ENCODE measurements around the gene PRKCZ. TPM values are rescaled to one million over a fixed set of nuclear protein-coding genes. Genes with fewer than 3 reads are reported as not detected.

Gene PRKCZ
- total RNA-seq, 1 donor from 2014 or later, result 4.2 TPM

- no peak overlapping the region for H3K9ac ChIP-seq (ENCODE audit: low read depth in 1 of 3, low read length in 3 of 3)
- peaks cover 10 to 46% (median 24%) of the 10 kb centered on the region in 3 donors for H3K27me3 ChIP-seq (ENCODE audit: control insufficient read depth in 3 of 3, insufficient read depth in 3 of 3, low read length in 3 of 3)
- H3K4me1 ChIP-seq (ENCODE audit: control insufficient read depth in 3 of 3, insufficient read depth in 3 of 3, low read length in 3 of 3), result peaks cover 7 to 8% (median 8%) of the 10 kb centered on the region in 3 donors
- no peaks in the 10 kb centered on the region for H3K9me3 ChIP-seq (ENCODE audit: control insufficient read depth in 3 of 3, low read length in 3 of 3)
- H3K27ac ChIP-seq (ENCODE audit: low read depth, low read length), result no peak overlapping the region
- H3K36me3 ChIP-seq (ENCODE audit: control insufficient read depth in 3 of 3, insufficient read depth in 3 of 3, low read length in 3 of 3), result no peaks in the 10 kb centered on the region
- no peak overlapping the region for H3K4me3 ChIP-seq (ENCODE audit: low read length in 3 of 3)
Measured at GRCh38 chr1:2172012-2172411, 121.8 kb downstream of the PRKCZ start.

- Histone ChIP-seq H3K4me3 (ENCODE audit: low read length in 3 of 3) (no peak overlapping the region), H3K27me3 (ENCODE audit: control insufficient read depth in 3 of 3, insufficient read depth in 3 of 3, low read length in 3 of 3) (peaks cover 10 to 46% (median 25%) of the 10 kb centered on the region in 3 donors), H3K27ac (ENCODE audit: low read depth, low read length) (no peak overlapping the region), H3K9me3 (ENCODE audit: control insufficient read depth in 3 of 3, low read length in 3 of 3) (no peaks in the 10 kb centered on the region), H3K9ac (ENCODE audit: low read depth in 1 of 3, low read length in 3 of 3) (no peak overlapping the region), H3K36me3 (ENCODE audit: control insufficient read depth in 3 of 3, insufficient read depth in 3 of 3, low read length in 3 of 3) (no peaks in the 10 kb centered on the region), H3K4me1 (ENCODE audit: control insufficient read depth in 3 of 3, insufficient read depth in 3 of 3, low read length in 3 of 3) (peaks cover 7 to 8% (median 8%) of the 10 kb centered on the region in 3 donors)
Measured at GRCh38 chr1:2172551-2173146, 122.4 kb downstream of the PRKCZ start.

DNA sequence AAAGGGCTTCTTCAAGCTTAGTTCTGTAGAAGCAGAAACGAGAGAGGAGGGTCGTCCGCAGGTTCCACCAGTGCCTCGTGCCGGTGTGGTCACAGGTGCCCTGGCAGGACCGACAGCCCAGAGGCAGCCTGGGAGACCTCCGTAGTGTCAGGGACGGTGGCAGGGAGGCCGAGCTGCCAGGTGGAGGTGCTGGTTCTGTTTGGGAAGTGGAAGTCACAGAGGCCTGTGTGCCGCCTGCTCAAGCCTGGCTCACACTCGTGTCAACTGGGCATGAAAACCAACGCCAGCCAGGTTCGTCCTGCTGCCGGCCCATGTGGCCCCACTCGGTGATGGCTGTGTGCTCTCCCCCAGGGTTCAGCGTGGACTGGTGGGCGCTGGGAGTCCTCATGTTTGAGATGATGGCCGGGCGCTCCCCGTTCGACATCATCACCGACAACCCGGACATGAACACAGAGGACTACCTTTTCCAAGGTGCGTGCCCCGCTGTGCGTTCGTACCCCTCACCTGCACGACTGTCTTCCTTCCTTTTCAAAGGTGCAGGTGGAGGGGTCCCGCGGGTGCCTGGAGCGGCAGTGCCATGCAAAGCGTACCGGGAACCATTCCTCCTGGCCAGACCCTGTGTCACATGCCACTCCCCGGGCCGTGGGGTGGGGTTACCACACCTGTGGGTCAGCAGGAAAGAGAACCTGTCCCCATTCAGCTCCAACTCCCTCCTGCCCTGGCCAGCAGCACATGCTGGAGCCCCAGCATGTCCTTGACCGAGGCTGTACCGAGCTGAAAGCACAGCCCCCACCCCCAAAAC, 123.5 kb downstream of the PRKCZ start:
- H3K9ac ChIP-seq (ENCODE audit: low read depth in 1 of 3, low read length in 3 of 3), result peak overlapping the region in 1 of 3 donors; percentile 73
- peaks cover 7 to 8% (median 8%) of the 10 kb centered on the region in 3 donors for H3K4me1 ChIP-seq (ENCODE audit: control insufficient read depth in 3 of 3, insufficient read depth in 3 of 3, low read length in 3 of 3)
- no peaks in the 10 kb centered on the region for H3K36me3 ChIP-seq (ENCODE audit: control insufficient read depth in 3 of 3, insufficient read depth in 3 of 3, low read length in 3 of 3)
- H3K27ac ChIP-seq (ENCODE audit: low read depth, low read length), result no peak overlapping the region
- H3K9me3 ChIP-seq (ENCODE audit: control insufficient read depth in 3 of 3, low read length in 3 of 3), result no peaks in the 10 kb centered on the region
- H3K27me3 ChIP-seq (ENCODE audit: control insufficient read depth in 3 of 3, insufficient read depth in 3 of 3, low read length in 3 of 3), result peaks cover 16 to 51% (median 28%) of the 10 kb centered on the region in 3 donors
- no peak overlapping the region for H3K4me3 ChIP-seq (ENCODE audit: low read length in 3 of 3)

GRCh38 chr1:2174348-2175054, 124.3 kb downstream of the PRKCZ start:
- Histone ChIP-seq H3K9ac (ENCODE audit: low read depth in 1 of 3, low read length in 3 of 3) (peak overlapping the region; percentile 51 to 78 (median 73)), H3K27ac (ENCODE audit: low read depth, low read length) (no peak overlapping the region), H3K27me3 (ENCODE audit: control insufficient read depth in 3 of 3, insufficient read depth in 3 of 3, low read length in 3 of 3) (peaks cover 16 to 57% (median 28%) of the 10 kb centered on the region in 3 donors), H3K9me3 (ENCODE audit: control insufficient read depth in 3 of 3, low read length in 3 of 3) (no peaks in the 10 kb centered on the region), H3K4me3 (ENCODE audit: low read length in 3 of 3) (peak overlapping the region; percentile 60 to 74 (median 67)), H3K36me3 (ENCODE audit: control insufficient read depth in 3 of 3, insufficient read depth in 3 of 3, low read length in 3 of 3) (no peaks in the 10 kb centered on the region), H3K4me1 (ENCODE audit: control insufficient read depth in 3 of 3, insufficient read depth in 3 of 3, low read length in 3 of 3) (peaks cover 7 to 8% (median 8%) of the 10 kb centered on the region in 3 donors)

- Histone ChIP-seq H3K27ac (ENCODE audit: low read depth, low read length) (no peak overlapping the region), H3K9ac (ENCODE audit: low read depth in 1 of 3, low read length in 3 of 3) (peak overlapping the region; percentile 51 to 78 (median 73)), H3K36me3 (ENCODE audit: control insufficient read depth in 3 of 3, insufficient read depth in 3 of 3, low read length in 3 of 3) (no peaks in the 10 kb centered on the region), H3K27me3 (ENCODE audit: control insufficient read depth in 3 of 3, insufficient read depth in 3 of 3, low read length in 3 of 3) (peaks cover 15 to 59% (median 27%) of the 10 kb centered on the region in 3 donors), H3K4me3 (ENCODE audit: low read length in 3 of 3) (peak overlapping the region in 2 of 3 donors; percentile 60 to 67), H3K4me1 (ENCODE audit: control insufficient read depth in 3 of 3, insufficient read depth in 3 of 3, low read length in 3 of 3) (peaks cover 7 to 8% (median 8%) of the 10 kb centered on the region in 3 donors), H3K9me3 (ENCODE audit: control insufficient read depth in 3 of 3, low read length in 3 of 3) (no peaks in the 10 kb centered on the region)
Measured at GRCh38 chr1:2175055-2175414, 124.8 kb downstream of the PRKCZ start.

DNA sequence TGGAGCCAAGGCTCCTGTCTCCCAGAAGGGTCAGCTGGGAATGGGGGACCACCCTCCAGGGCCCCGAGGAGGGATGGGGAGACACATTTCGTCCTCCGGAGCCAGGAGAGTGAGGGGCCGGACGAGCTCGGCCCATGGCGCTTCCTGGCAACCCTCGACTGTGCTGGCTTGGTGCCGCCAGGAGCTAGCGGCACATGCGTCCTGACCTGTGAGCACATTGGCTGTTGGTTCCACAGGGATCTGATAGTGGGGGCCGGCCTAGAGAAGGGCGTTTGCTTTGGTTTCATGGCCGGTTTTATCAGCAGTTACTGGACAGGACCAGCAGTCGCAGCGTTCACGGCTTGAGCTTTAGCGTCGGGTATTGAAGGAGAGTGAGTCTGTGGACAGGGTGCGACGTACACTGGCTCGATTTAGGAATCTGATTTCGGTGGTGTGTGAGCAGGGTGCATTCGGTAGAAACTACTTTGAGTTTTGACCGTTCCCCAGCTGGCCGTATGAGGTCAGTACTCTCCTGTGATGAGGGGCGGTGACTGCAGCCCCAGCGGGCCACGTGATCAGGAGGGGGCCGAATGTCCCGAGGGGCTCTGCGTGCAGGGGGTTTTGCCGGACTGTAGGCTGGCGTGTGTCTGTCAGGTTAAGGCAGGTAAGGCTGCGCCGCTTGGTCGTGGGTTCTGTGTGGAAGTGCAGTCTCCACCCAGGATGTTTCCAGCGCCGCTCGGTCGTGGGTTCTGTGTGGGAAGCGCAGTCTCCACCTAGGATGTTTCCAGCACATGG, 125.7 kb downstream of the PRKCZ start:
- Histone ChIP-seq H3K27me3 (ENCODE audit: control insufficient read depth in 3 of 3, insufficient read depth in 3 of 3, low read length in 3 of 3) (peaks cover 15 to 60% (median 29%) of the 10 kb centered on the region in 3 donors), H3K27ac (ENCODE audit: low read depth, low read length) (no peak overlapping the region), H3K4me3 (ENCODE audit: low read length in 3 of 3) (no peak overlapping the region)

DNA sequence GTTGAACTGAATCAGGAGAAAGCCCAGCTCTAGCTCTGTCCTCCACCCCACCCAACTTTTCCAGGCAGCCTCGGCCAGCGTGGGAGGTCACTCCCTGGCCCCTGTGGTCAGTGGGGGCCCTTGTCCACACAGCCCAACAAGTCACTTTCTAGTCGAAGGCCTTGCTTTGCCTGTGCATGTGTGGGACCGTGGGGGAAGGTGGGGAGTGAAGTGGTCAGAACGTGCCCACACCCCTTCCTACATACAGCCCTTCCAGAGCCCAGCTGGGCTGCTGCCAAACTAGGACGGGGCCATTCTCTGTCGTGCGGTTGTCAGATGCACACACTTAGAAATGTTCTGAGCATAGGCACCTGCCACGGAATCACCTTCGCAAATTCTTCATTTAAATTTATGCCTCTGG, 126.4 kb downstream of the PRKCZ start:
- no peak overlapping the region for H3K4me3 ChIP-seq (ENCODE audit: low read length in 3 of 3)
- peaks cover 15 to 60% (median 29%) of the 10 kb centered on the region in 3 donors for H3K27me3 ChIP-seq (ENCODE audit: control insufficient read depth in 3 of 3, insufficient read depth in 3 of 3, low read length in 3 of 3)
- H3K9ac ChIP-seq (ENCODE audit: low read depth in 1 of 3, low read length in 3 of 3), result no peak overlapping the region
- H3K36me3 ChIP-seq (ENCODE audit: control insufficient read depth in 3 of 3, insufficient read depth in 3 of 3, low read length in 3 of 3), result no peaks in the 10 kb centered on the region
- no peaks in the 10 kb centered on the region for H3K9me3 ChIP-seq (ENCODE audit: control insufficient read depth in 3 of 3, low read length in 3 of 3)
- H3K4me1 ChIP-seq (ENCODE audit: control insufficient read depth in 3 of 3, insufficient read depth in 3 of 3, low read length in 3 of 3), result peaks cover 7 to 8% (median 8%) of the 10 kb centered on the region in 3 donors
- H3K27ac ChIP-seq (ENCODE audit: low read depth, low read length), result no peak overlapping the region

More for the DNA sequence above, 125.7 kb downstream of the PRKCZ start:
- peaks cover 7 to 8% (median 8%) of the 10 kb centered on the region in 3 donors for H3K4me1 ChIP-seq (ENCODE audit: control insufficient read depth in 3 of 3, insufficient read depth in 3 of 3, low read length in 3 of 3)
- H3K36me3 ChIP-seq (ENCODE audit: control insufficient read depth in 3 of 3, insufficient read depth in 3 of 3, low read length in 3 of 3), result no peaks in the 10 kb centered on the region
- H3K9ac ChIP-seq (ENCODE audit: low read depth in 1 of 3, low read length in 3 of 3), result no peak overlapping the region
- H3K9me3 ChIP-seq (ENCODE audit: control insufficient read depth in 3 of 3, low read length in 3 of 3), result no peaks in the 10 kb centered on the region

- Histone ChIP-seq H3K4me3 (ENCODE audit: low read length in 3 of 3) (no peak overlapping the region), H3K27me3 (ENCODE audit: control insufficient read depth in 3 of 3, insufficient read depth in 3 of 3, low read length in 3 of 3) (peaks cover 13 to 54% (median 29%) of the 10 kb centered on the region in 3 donors), H3K9me3 (ENCODE audit: control insufficient read depth in 3 of 3, low read length in 3 of 3) (no peaks in the 10 kb centered on the region), H3K36me3 (ENCODE audit: control insufficient read depth in 3 of 3, insufficient read depth in 3 of 3, low read length in 3 of 3) (no peaks in the 10 kb centered on the region), H3K4me1 (ENCODE audit: control insufficient read depth in 3 of 3, insufficient read depth in 3 of 3, low read length in 3 of 3) (peaks cover 7 to 8% (median 8%) of the 10 kb centered on the region in 3 donors), H3K27ac (ENCODE audit: low read depth, low read length) (no peak overlapping the region), H3K9ac (ENCODE audit: low read depth in 1 of 3, low read length in 3 of 3) (no peak overlapping the region)
Measured at GRCh38 chr1:2177541-2177940, 127.3 kb downstream of the PRKCZ start.

GRCh38 chr1:2177946-2178538, 127.8 kb downstream of the PRKCZ start:
- Histone ChIP-seq H3K27me3 (ENCODE audit: control insufficient read depth in 3 of 3, insufficient read depth in 3 of 3, low read length in 3 of 3) (peaks cover 11 to 49% (median 29%) of the 10 kb centered on the region in 3 donors), H3K36me3 (ENCODE audit: control insufficient read depth in 3 of 3, insufficient read depth in 3 of 3, low read length in 3 of 3) (no peaks in the 10 kb centered on the region), H3K4me3 (ENCODE audit: low read length in 3 of 3) (no peak overlapping the region), H3K27ac (ENCODE audit: low read depth, low read length) (no peak overlapping the region), H3K9ac (ENCODE audit: low read depth in 1 of 3, low read length in 3 of 3) (no peak overlapping the region), H3K9me3 (ENCODE audit: control insufficient read depth in 3 of 3, low read length in 3 of 3) (no peaks in the 10 kb centered on the region), H3K4me1 (ENCODE audit: control insufficient read depth in 3 of 3, insufficient read depth in 3 of 3, low read length in 3 of 3) (peaks cover 7 to 8% (median 8%) of the 10 kb centered on the region in 3 donors)

Data from skeletal muscle tissue (tissue), 4 donors.